Smooth muscle cell (in vitro differentiated cells): Measurements from ENCODE around the gene PRKCH. TPM values are rescaled to one million over a fixed set of nuclear protein-coding genes. Genes with fewer than 3 reads are reported as not detected.
A peak's percentile ranks its signal among the peaks of the same experiment; 100 is the strongest.

Experiments
- DNase-seq: peaks from one replicate; lab custom pipeline; 2025; ENCODE audit not compliant: unreplicated experiment; lab: John Stamatoyannopoulos, UW
- H2AFZ ChIP-seq: fragments of 200-600 bp; sonication (generic); 2 replicates; pipeline ENCODE4 v1.6.0; 2016; ENCODE audit warnings: antibody characterized with exemption, low read depth, mild to moderate bottlenecking
- H3F3A ChIP-seq: fragments of 200-600 bp; sonication (generic); 2 replicates; pipeline ENCODE4 v1.6.0; 2017; ENCODE audit warnings: antibody characterized with exemption, low read depth
- H3K27ac ChIP-seq: fragments of 200-600 bp; sonication (generic); 2 replicates; pipeline ENCODE4 v1.5.1; 2016; ENCODE audit warnings: low read depth, mild to moderate bottlenecking
- H3K27me3 ChIP-seq: fragments of 200-600 bp; sonication (generic); 2 replicates; pipeline ENCODE4 v1.6.1; 2016; ENCODE audit warnings: low read depth, mild to moderate bottlenecking
- H3K36me3 ChIP-seq: fragments of 200-600 bp; sonication (generic); 2 replicates; pipeline ENCODE4 v1.5.1; 2016; ENCODE audit warnings: low read depth
- H3K4me1 ChIP-seq: fragments of 200-600 bp; sonication (generic); 2 replicates; pipeline ENCODE4 v1.5.1; 2016; ENCODE audit warnings: low read depth
- H3K4me2 ChIP-seq: fragments of 200-600 bp; sonication (generic); 2 replicates; pipeline ENCODE4 v1.6.0; 2016; ENCODE audit warnings: mild to moderate bottlenecking
- H3K4me3 ChIP-seq: fragments of 200-600 bp; sonication (generic); 2 replicates; pipeline ENCODE4 v1.5.1; 2016; ENCODE audit warnings: mild to moderate bottlenecking
- H3K79me2 ChIP-seq: fragments of 200-600 bp; sonication (generic); 2 replicates; pipeline ENCODE4 v1.6.0; 2016; ENCODE audit warnings: low read depth, mild to moderate bottlenecking
- H3K9ac ChIP-seq: fragments of 200-600 bp; sonication (generic); 2 replicates; pipeline ENCODE4 v1.6.0; 2016; ENCODE audit warnings: low read depth
- H3K9me3 ChIP-seq: fragments of 200-600 bp; sonication (generic); replicated peaks from 2 replicates; pipeline ENCODE4 v1.5.1; 2016; ENCODE audit warnings: low read depth
- H4K20me1 ChIP-seq: fragments of 200-600 bp; sonication (generic); 2 replicates; pipeline ENCODE4 v1.6.0; 2016; ENCODE audit warnings: low read depth
- WGBS: methylation state at CpG from one replicate; pipeline ENCODE4 v1.1.7; 2016; ENCODE audit warnings: low lambda C conversion rate; 5-methylcytosine and 5-hydroxymethylcytosine counted together
- polyA plus RNA-seq: library from polyadenylated mRNA; unstranded; fragments of >200 nt; fragmentation: Nextera tagmentation; extraction: Ambion mirVana; gene quantifications from 2 replicates; pipeline ENCODE4 v1.2.1, GENCODE V29; 2016
- total RNA-seq: library from RNA; depleted of rRNA; stranded (reverse); fragments of >200 nt; gene quantifications from 2 replicates; pipeline ENCODE4 v1.2.3, GENCODE V29; 2014
- TF ChIP-seq, protein P1 (sequence below): fragments of 200-600 bp; sonication (generic); IDR thresholded peaks from 2 replicates; pipeline ENCODE4 v1.5.1; 2017; ENCODE audit warnings: borderline replicate concordance, mild to moderate bottlenecking, antibody characterized with exemption; ENCODE audit not compliant: insufficient read depth, poor library complexity, severe bottlenecking

PRKCH gene
- total and polyA plus RNA-seq, 2 experiments from 2014 or later: 1.5 to 7.6 TPM

DNA sequence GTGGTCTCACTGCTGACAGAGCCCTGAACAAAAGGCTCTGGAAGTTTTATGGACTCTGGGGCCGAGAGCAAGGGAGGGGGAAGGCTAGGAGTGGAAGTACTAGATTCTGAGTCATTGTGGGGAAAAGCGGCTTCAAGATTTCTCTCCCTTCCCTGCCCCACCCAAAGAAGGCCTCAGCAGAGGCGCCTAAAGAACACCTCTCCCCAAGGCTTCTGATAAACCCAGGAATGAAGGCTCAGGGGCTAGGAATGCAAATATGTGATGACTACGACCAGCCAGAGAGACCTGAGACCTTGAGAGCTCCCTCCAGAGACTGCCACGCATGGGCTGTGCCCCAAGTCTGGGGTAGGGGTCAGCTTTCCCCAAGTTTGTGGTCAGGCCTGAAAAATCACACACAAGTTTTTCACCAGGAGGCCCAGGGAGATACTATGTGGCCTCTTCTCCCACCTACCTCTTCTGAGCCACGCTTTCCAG lies 243.3 kb downstream of the PRKCH start:
- Histone ChIP-seq H3K4me3 (no peak overlapping the region), H3K27me3 (no peaks in the 10 kb centered on the region), H3K36me3 (no peaks in the 10 kb centered on the region), H2AFZ (no peak overlapping the region), H3K4me1 (peaks cover 63% of the 10 kb centered on the region), H3F3A (peaks cover 70% of the 10 kb centered on the region), H3K79me2 (no peaks in the 10 kb centered on the region), H3K9me3 (no peaks in the 10 kb centered on the region), H3K4me2 (peak overlapping the region; percentile 70), H3K27ac (peak overlapping the region; percentile 99), H4K20me1 (no peaks in the 10 kb centered on the region), H3K9ac (peak overlapping the region; percentile 80)
- DNase-seq: no peak
- WGBS: 6% methylated on average over 6 of the region's 6 CpGs
- TF ChIP-seq, protein P1, sequence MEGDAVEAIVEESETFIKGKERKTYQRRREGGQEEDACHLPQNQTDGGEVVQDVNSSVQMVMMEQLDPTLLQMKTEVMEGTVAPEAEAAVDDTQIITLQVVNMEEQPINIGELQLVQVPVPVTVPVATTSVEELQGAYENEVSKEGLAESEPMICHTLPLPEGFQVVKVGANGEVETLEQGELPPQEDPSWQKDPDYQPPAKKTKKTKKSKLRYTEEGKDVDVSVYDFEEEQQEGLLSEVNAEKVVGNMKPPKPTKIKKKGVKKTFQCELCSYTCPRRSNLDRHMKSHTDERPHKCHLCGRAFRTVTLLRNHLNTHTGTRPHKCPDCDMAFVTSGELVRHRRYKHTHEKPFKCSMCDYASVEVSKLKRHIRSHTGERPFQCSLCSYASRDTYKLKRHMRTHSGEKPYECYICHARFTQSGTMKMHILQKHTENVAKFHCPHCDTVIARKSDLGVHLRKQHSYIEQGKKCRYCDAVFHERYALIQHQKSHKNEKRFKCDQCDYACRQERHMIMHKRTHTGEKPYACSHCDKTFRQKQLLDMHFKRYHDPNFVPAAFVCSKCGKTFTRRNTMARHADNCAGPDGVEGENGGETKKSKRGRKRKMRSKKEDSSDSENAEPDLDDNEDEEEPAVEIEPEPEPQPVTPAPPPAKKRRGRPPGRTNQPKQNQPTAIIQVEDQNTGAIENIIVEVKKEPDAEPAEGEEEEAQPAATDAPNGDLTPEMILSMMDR: no peak

DNA sequence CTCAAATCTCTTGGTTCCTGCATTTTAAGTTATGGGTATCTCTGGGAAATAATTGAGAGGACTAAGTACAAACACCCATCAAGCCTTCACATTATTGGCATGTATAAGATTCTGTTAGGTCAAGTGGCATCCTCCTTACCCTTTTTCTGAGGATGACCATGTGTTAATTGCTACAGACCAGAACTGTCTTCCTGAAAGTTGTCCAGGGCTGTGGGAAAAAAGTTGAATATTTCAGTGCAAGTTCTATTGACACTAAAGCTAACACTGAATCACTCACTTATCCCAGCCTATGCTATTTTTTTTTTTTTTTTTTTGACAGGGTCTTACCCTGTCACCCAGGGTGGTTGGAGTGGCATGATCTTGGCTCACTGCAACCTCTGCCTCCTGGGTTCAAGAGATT lies 243.8 kb downstream of the PRKCH start:
- no peak for DNase-seq
- H4K20me1 ChIP-seq: no peaks in the 10 kb centered on the region
- no peak overlapping the region for H2AFZ ChIP-seq
- no peaks in the 10 kb centered on the region for H3K9me3 ChIP-seq
- peaks cover 67% of the 10 kb centered on the region for H3F3A ChIP-seq
- peak overlapping the region; percentile 52 for H3K4me2 ChIP-seq
- no peak overlapping the region for H3K4me3 ChIP-seq
- H3K4me1 ChIP-seq: peaks cover 68% of the 10 kb centered on the region
- TF ChIP-seq, protein P1: no peak
- H3K27me3 ChIP-seq: no peaks in the 10 kb centered on the region
- H3K9ac ChIP-seq: peak overlapping the region; percentile 80
- H3K79me2 ChIP-seq: no peaks in the 10 kb centered on the region
- H3K36me3 ChIP-seq: no peaks in the 10 kb centered on the region
- H3K27ac ChIP-seq: peak overlapping the region; percentile 99

DNA sequence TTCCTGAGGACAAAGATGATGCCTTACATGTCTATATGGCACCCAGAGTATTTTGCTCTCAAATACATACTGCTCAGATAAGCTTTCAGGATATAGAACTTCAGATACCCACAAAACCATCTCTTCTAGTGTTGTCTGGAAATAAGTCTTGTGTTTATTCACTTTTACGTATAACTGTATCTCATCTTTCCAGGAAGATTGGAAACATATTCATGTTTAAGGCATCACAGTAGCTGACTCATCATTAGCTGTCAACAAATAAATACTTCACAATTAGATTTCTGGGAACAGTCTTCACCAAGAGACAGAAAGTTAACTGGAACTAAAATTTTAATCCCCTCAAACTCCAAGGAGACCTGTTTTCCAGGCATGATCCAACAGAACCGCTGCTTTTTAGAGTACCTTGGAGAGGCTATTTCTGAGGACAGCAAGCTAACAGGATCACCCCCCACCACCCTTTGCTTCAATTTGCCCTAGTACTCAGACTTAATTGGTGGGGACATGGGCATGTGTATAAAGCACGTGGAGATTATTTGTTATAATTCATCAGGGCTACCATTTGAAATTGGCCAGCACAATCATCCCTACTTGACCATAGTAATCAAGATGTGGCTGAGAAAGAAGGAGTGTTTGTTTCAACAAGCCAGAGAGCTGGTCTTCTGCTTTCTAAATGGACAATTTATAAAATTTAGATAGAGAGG lies 244.6 kb downstream of the PRKCH start:
- no peak overlapping the region for H3K4me3 ChIP-seq
- WGBS: 34% methylated on average over 3 of the region's 3 CpGs

More for the DNA sequence above, 244.6 kb downstream of the PRKCH start:
- Histone ChIP-seq H3K79me2 (no peaks in the 10 kb centered on the region), H3K27ac (peak overlapping the region; percentile 99), H3K9ac (peak overlapping the region; percentile 80), H4K20me1 (no peaks in the 10 kb centered on the region), H3K9me3 (no peaks in the 10 kb centered on the region), H3K36me3 (no peaks in the 10 kb centered on the region), H2AFZ (no peak overlapping the region), H3K4me2 (peak overlapping the region; percentile 63), H3K4me1 (peaks cover 75% of the 10 kb centered on the region), H3F3A (peaks cover 61% of the 10 kb centered on the region), H3K27me3 (no peaks in the 10 kb centered on the region)
- DNase-seq: no peak
- TF ChIP-seq, protein P1: no peak
